NCI-H1930 (cell line): ENCODE measurements around the gene SLC9A9.

Source experiments
- DNase-seq, 2 experiments: peaks; one replicate each; lab custom pipeline; 2025; lab: John Stamatoyannopoulos, UW

Gene SLC9A9

GRCh38 chr3:143217283-143217682 is 631.0 kb downstream of the SLC9A9 start:
- no peak for DNase-seq

DNA sequence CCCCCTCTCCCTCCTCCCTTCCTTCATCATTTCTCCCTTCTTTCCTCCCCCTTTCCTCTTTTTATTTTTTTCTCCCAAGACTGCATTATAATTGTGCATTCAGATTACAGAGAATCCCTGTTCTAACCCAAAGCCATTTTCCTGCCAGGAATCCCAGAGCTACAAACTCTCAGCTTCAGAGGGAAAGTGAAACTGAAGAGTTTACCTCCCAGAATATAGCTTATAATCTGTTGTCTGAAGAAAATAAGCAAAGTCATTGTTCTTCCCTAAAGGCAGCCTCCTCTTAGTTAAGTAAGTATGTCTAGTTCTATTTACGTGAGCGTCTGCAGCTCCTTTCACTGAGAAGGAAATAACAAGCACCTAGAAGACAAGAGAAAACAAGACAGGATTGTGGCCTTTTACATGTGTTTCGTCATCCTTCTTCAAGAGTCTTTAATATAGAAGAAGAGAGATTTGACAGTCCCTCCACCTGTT is 631.5 kb downstream of the SLC9A9 start:
- DNase-seq: no peak
